ENCODE data around the gene CDHR2. TPM values are rescaled to one million over a fixed set of nuclear protein-coding genes. Genes with fewer than 3 reads are reported as not detected.
A peak's percentile ranks its signal among the peaks of the same experiment; 100 is the strongest.
"Not testable (repeated sequence)": the region's sequence is repeated elsewhere in the genome, so short reads cannot be mapped to it uniquely, and the experiment has no call there.

The CDHR2 gene
- total RNA-seq, 1 donor from 2014 or later = not detected

DNA sequence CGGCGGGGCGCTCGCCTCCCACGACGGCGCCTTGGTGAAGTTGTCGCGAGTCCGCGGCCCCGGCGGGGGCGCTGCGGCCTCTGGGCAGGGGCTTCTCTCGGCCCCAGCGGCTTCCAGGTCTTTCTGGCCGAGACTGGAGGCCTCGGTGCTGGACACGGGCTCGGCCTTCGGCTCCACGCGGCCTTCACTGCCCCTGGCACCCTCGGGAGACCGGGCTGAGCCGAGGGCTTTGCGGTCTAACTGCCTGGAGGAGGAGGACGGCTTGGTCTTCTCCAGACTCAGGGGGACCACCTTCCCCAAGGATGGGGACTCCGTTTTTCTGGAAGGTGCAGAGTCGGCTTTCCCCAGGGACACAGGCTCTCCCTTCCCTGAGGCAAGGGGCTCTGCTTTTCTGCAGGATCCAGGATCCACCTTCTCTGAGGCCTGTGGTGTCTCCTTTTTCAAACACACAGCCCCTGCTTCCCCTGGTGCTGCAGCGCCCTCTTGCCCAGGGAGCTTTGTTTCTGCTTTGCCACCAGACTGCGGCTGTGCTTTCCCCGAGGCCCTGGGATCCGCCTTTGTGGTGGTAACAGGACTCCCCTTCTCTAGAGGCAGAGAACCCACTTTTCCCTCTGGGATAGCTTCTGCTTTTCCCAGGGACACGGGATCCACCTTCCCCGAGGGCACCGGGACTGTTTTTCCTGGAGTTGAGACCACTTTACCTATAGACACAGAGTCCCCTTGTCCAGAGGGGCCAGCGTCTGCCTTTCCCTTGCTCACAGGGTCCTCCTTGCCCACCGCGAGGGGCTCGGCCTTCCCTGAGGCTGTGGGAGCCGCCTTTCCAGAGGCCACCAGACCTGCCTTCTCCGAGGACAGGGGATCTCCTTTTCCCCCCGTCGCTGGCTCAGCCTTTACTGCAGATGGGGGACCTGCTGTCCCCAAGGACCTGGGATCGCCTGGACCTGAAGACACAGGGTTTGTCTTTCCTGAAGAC, 48.6 kb downstream of the CDHR2 start:
- H3K27ac ChIP-seq = no peak overlapping the region
- intact Hi-C loops (cut with DNase I) = no loop called here
- no peak for DNase-seq (ENCODE audit: extremely low spot score in 2 of 2)
- no peak for TF ChIP-seq POLR2A (IDR thresholded peaks at IDR 0.05)
- TF ChIP-seq POLR2AphosphoS5 (IDR thresholded peaks at IDR 0.05; ENCODE audit: insufficient read depth in 1 of 2, low read depth in 1 of 2) = no peak
- TF ChIP-seq, protein P1, sequence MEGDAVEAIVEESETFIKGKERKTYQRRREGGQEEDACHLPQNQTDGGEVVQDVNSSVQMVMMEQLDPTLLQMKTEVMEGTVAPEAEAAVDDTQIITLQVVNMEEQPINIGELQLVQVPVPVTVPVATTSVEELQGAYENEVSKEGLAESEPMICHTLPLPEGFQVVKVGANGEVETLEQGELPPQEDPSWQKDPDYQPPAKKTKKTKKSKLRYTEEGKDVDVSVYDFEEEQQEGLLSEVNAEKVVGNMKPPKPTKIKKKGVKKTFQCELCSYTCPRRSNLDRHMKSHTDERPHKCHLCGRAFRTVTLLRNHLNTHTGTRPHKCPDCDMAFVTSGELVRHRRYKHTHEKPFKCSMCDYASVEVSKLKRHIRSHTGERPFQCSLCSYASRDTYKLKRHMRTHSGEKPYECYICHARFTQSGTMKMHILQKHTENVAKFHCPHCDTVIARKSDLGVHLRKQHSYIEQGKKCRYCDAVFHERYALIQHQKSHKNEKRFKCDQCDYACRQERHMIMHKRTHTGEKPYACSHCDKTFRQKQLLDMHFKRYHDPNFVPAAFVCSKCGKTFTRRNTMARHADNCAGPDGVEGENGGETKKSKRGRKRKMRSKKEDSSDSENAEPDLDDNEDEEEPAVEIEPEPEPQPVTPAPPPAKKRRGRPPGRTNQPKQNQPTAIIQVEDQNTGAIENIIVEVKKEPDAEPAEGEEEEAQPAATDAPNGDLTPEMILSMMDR (IDR thresholded peaks at IDR 0.05) = no peak
- H3K4me1 ChIP-seq = no peaks in the 10 kb centered on the region
- no peaks in the 10 kb centered on the region for H3K36me3 ChIP-seq
- peak overlapping the region in 1 of 2 donors; percentile 27 for H3K4me3 ChIP-seq
- no peaks in the 10 kb centered on the region for H3K9me3 ChIP-seq
- H3K27me3 ChIP-seq = no peaks in the 10 kb centered on the region

DNA sequence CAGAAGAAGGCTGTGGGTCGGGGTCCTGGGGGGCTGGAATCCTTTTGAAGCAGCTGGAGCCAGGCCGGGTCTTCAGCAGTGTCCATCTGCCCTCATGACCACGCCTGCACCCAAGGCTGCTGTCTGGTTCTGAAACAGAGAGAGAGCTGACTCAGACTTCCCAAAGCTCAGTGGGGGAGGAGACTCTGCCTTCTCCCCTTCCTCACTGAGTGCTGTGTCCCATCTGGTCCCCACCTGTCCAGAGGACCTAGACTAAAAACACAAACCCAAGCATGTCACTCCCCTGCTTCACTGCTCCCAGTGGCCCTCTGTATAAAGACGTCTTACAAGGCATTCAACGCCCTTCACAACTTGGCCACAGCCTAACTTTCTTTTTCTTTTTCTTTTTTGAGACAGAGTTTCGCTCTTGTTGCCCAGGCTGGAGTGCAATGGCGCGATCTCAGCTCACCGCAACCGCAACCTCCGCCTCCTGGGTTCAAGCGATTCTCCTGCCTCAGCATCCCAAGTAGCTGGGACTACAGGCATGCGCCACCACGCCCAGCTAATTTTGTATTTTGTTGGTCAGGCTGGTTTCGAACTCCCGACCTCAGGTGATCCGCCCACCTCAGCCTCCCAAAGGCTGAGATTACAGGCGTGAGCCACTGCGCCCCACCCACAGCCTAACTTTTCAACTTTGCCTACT, 50.7 kb downstream of the CDHR2 start:
- DNase-seq (ENCODE audit: extremely low spot score in 2 of 2); H3K9me3 ChIP-seq; H3K27ac ChIP-seq; H3K27me3 ChIP-seq; H3K36me3 ChIP-seq; intact Hi-C loops (cut with DNase I); H3K4me3 ChIP-seq; H3K4me1 ChIP-seq: not testable (repeated sequence)

DNA sequence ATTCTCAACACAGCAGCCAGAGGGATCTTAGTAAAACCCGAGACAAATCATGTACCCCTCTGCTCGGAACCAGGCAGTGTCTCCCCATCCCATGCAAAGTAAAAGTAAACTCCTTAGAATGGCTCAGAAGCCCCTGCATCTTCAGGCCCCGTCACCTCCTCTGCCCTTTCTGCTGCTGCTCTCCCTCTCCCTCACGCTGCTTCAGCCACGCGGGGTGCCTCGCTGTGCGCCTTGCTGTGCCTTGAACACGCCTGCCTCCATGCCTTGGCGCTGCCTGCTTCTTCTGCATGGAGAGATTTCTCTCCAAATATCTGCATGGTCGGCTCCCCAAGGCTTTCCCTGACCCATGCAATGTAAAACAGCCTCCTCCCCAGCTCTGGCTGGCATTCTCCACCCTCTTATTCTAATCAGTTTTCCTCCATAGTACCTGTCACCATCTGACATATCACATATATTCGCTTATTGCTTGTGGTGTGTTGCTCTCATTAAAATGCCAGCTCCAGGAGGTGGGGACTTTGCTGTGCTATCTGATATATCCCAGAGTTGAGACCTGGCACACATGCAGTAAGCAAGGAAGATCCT, 52.9 kb downstream of the CDHR2 start:
- no peaks in the 10 kb centered on the region for H3K9me3 ChIP-seq
- no peaks in the 10 kb centered on the region for H3K4me1 ChIP-seq
- no peak overlapping the region for H3K4me3 ChIP-seq
- H3K27ac ChIP-seq = no peak overlapping the region
- TF ChIP-seq POLR2AphosphoS5 (IDR thresholded peaks at IDR 0.05; ENCODE audit: insufficient read depth in 1 of 2, low read depth in 1 of 2) (no peak), POLR2A (IDR thresholded peaks at IDR 0.05) (no peak)
- TF ChIP-seq, protein P1 (IDR thresholded peaks at IDR 0.05) = no peak
- H3K27me3 ChIP-seq = no peaks in the 10 kb centered on the region
- intact Hi-C loops (cut with DNase I) = no loop called here
- no peaks in the 10 kb centered on the region for H3K36me3 ChIP-seq
- no peak for DNase-seq (ENCODE audit: extremely low spot score in 2 of 2)

DNA sequence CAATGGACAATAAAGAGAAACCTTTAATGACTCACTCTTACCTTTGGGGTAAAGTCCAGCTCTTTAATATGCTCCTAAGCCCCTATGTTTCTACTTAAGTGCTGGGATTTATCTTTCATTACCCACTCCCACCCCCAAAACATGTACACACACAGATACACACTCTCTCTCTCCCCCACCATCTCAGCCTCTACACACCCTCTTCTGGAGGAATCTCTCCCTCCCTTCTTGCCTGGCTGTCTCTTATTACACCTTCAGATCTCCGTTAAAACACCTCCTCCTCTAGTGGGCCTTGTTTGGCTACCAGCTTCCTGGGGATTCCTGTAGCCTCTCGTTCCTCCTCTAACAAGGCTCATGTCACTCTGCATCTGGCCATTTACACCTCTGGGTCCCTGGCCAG, 53.9 kb downstream of the CDHR2 start:
- intact Hi-C loops (cut with DNase I) = no loop called here
- no peaks in the 10 kb centered on the region for H3K9me3 ChIP-seq
- TF ChIP-seq POLR2AphosphoS5 (IDR thresholded peaks at IDR 0.05; ENCODE audit: insufficient read depth in 1 of 2, low read depth in 1 of 2) (no peak), POLR2A (IDR thresholded peaks at IDR 0.05) (no peak)
- TF ChIP-seq, protein P1 (IDR thresholded peaks at IDR 0.05) = no peak
- no peaks in the 10 kb centered on the region for H3K4me1 ChIP-seq
- no peak overlapping the region for H3K4me3 ChIP-seq
- no peak for DNase-seq (ENCODE audit: extremely low spot score in 2 of 2)
- no peaks in the 10 kb centered on the region for H3K27me3 ChIP-seq
- H3K36me3 ChIP-seq = no peaks in the 10 kb centered on the region
- H3K27ac ChIP-seq = no peak overlapping the region

DNA sequence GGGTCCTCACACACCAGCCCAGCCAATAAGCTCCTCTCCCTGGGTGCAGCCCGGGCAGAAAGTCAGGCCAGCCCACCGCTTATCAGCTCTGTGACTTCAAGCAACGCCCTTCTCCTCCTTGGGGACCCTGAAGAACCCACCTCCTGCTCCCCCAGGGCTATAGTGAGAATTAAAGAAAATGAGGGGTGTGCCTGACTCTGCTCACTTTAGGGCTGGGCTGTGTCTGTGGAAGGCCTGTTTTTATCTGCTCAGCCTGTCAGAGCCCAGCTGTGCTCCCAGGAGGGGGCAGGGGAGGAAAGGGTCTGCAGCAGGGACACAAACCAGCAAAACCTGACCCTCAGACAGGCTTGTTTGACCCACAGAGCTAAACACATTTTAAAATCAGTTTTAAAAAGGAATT, 56.9 kb downstream of the CDHR2 start:
- Histone ChIP-seq H3K27ac (no peak overlapping the region), H3K9me3 (no peaks in the 10 kb centered on the region), H3K4me3 (no peak overlapping the region), H3K27me3 (no peaks in the 10 kb centered on the region), H3K4me1 (peaks cover 9% of the 10 kb centered on the region), H3K36me3 (no peaks in the 10 kb centered on the region)
- no peak for DNase-seq (ENCODE audit: extremely low spot score in 2 of 2)
- intact Hi-C loops (cut with DNase I) = no loop called here
- TF ChIP-seq POLR2A (IDR thresholded peaks at IDR 0.05) = no peak
- TF ChIP-seq, protein P1 (IDR thresholded peaks at IDR 0.05) = no peak
- no peak for TF ChIP-seq POLR2AphosphoS5 (IDR thresholded peaks at IDR 0.05; ENCODE audit: insufficient read depth in 1 of 2, low read depth in 1 of 2)
